Amniotic epithelial cell (primary cell): ENCODE measurements around the gene APOBEC3C.
"Not testable (repeated sequence)": the region's sequence is repeated elsewhere in the genome, so short reads cannot be mapped to it uniquely, and the experiment has no call there.

Experiments
- DNase-seq: peaks from one replicate; pipeline ENCODE4 v3.0.0-alpha.2; 2010; ENCODE audit warnings: low read depth

The APOBEC3C gene

DNA sequence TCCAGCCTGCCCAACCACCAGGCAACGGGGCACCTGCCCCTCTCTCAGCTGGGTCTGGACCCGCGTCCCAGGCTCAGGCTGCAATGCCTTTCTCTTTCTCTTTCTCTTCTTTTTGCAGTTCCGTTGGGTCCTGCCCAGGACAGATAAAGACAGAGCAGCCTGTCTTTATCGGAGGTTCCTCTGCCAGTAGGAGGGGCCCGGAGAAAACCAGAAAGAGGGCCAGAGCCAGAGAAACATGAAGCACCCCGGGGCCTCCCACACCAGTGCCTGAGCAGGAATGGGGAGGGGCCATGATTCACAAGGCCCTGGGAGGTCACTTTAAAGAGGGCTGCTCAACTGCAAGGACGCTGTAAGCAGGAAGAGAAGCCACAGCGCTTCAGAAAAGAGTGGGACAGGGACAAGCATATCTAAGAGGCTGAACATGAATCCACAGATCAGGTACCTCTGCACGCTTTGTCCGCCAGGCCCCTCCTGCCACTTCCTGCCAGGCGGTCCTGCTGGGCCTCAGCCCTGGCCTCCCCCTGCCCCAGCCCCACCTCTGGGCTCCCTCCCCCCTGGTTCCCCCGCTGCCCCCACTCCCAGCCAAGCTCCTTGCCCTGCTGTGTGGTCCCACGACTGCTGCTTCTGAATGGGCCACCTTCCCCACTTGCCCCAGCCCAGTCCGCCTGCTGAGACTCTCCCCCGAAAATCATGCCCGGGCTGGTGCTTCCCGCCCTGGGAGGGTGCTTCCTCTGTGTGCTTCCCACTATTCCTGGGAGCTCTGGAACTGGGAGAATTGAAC is at the start of gene APOBEC3C:
TSS of gene APOBEC3C (plus strand) at position 316 of the 781 bp plus-strand sequence. CDS start at position 422, 106 bp downstream.
- peak; percentile 94 for DNase-seq

DNA sequence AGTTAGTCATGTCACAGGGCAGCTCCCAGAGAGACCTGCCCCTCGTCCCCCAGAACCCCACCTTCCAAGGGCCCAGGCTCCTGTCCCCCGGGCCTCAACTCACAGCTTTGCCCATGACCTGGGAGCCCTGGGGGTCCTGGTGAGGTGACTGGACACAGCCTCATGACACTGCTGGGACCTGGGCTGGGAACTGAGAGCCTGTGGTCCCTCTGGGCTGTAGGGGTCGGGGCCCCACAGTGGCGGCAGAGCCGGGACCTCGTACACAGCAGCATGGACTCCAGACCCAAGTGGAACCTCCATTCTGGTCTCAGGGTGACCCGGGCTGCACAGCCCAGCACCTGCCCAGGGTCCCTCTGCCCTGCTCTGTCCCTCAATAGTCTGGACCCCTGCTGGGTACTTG is 49.8 kb upstream of the APOBEC3C start:
- no peak for DNase-seq

DNA sequence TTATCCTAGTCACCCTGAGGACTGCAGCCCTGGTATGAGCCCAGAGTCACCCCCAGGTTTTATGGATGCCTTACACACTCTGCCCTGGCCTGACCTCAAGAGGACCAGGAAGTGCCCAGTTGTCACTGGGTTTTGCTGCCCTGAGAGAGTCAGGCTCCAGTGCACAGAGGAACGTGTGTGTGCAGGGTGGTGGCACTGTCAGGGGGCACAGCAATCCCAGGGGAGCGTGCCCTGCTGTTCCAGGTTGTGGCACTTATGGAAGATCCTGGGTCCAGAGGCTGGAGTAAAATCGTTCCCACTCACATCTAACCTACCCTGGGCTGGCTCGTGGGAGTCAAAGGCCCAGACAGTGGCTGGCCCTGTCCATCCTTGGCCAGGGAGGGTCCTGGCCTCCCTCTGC is 49.1 kb upstream of the APOBEC3C start:
- DNase-seq: no peak

DNA sequence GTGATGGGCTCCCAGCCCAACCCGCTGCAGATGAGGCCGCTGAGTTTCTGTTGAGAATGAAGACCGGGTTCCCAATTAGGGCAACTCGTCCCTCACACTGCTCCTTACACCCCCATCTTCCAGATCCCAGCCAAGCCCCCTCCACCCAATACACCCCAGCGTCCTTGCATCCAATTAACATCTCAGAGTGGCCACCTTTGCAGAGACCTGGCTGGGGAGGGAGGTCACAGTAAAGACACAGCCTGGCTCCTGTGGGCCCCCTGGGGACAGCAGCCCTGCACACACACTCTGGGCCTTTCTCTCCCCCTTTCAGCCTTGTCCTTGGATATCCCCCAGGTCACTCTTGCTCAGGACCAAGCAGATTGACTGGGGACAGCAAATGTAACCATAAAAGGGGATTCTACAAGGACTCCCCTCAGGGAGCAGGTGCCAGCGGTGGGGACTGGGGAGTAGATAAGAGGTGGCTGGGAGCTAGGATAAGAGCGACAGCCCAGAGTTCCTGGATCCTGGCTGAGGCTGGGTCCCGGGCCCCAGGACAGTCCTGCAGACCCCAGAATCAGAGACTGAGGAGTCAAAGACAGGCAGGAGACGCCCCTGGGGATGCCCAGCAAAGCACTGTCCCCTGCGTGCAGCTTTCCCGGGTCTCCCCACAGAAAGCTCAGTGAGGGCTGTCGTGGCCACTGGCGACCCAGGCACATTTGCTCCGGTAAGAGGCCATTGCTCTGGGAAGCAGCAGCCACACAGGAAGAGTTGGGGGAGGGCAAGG is 48.3 kb upstream of the APOBEC3C start:
- no peak for DNase-seq

DNA sequence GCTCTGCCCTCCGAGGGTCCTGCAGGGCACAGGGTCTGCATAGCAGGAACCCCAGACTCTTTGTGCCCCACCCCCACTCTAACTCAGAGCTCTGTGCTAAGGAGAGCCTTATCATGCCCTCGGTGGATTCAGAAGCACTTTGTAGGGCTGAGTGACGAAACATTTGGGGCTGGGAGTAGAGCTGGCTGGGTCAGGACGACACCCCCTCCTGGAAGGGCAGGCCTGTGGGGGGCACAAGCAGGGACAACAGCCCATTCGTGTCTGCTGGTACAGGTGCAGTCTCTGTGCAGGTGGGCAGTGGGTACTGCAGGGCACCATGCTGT is 47.7 kb upstream of the APOBEC3C start:
- no peak for DNase-seq

DNA sequence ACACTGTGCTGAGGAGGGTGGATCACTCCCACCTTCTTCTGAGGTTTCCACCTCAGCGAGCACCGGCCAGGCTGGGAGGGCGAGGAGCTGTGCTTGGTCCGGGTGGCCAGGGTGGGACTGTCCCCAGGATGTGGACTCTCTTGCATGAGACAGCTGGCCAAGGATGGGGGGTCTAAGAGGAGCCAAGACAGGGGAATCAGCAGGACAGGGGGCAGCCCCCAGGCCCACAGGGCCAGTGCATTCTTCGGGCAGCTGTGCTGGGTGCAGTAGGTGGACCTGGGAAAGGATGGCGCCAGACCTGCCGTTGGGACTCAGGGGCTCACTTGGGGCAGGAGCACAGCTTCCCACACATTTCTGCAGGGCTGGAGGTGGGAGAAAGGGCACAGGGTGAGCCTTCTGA is 47.1 kb upstream of the APOBEC3C start:
- no peak for DNase-seq

DNA sequence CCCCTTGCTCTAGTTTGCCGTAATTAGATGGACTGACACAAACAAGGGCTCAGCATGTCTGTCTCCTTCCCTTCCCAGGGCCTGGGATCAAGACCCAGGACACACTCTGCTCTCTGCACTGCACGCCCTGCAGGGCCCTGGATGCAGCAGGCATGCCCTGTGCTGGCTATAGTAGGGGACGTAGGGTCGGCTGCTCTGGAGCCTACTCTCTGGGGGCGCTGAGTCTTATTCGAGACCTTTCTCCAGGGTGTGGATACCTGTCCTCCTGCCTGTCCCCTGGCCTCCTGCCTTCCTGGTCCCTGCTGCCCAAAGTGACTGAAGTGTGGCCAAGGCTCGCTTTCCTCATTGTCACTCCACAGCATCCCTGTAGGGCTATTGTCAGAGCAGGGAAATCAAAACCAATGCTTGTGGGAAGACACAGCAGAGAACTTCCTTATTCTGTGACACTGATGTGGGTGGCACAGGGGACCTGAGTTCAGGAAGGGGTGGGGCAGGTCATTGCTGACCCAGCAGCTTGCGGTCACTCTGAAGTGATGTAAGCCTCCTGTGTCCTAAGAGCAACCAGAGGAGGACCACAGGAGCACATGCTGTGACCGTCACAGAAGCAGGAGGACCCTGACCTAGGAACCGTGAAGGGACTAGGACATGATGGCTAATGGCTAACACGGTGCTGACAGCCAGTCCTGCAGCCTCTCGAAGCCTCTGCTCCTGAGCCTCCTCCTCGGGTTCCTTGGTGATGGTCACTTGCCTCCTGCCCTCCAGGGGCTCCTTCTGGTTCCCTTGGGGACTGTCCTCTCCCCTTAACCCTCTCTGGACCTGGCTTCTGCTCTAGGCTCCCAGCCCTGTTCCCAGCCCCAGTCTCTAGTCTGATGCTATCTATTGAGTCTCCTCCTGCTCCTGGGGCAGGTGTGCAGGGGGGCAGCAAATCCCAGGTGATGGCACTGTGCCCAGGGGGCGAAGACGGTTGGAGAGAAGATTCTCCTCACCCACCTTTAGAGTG is 46.3 kb upstream of the APOBEC3C start:
- DNase-seq: no peak

DNA sequence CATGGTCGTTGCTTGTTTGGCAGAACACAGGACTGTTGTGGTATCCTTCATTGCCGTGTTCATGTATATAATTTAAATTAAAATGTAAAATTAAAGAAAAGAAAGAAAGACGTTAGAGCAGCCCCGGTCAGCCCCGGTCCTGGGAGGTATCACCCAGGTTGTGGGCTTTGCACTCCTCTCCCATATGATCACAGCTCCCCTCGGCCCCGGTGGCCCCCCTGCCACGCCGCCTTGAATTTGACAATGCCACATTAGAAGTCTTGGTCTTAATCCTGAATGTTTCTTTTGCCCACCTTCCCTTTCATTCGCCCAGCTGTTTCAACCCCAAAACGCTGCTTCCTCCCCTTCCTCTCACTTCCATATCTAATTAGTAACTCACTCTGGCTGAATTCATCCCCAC is 45.3 kb upstream of the APOBEC3C start:
- no peak for DNase-seq

DNA sequence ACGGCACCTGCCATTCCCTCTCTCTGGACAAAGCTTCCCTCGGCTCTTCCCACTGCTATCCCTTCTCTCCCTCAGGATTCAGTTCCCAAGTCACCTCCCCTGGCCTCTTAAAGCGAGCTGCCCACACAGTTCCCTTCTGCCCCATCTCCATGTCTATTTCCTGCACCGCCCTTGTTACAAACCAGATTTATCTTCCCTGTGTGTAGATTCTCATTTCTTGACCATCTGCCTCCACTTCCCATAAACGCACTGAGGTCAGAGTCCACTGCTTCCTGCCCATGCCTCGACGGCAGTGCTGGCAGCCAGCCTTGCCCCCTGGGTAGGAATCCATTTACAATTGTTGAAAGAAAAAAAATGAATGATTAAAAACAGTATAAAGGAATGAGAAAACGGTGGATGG is 43.5 kb upstream of the APOBEC3C start:
- no peak for DNase-seq

DNA sequence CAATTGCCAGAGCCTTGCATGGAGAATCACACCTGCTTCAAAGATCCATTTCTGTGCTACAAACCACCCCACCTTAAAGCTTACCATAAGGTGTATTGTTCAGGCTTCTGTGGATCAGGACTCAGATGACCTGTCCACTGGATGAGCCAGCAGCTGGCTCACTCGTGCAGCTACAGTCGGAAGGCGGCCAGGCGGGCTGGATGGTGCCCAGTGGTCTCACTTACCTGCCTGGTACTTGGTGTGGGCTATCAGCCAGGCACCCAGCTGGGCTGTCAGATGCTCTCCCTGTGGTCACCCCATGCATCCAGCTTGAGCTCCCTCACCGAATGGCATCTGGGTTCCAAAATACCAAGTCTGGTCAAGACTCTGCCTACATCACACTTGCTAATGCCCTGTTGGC is 42.9 kb upstream of the APOBEC3C start:
- no peak for DNase-seq

DNA sequence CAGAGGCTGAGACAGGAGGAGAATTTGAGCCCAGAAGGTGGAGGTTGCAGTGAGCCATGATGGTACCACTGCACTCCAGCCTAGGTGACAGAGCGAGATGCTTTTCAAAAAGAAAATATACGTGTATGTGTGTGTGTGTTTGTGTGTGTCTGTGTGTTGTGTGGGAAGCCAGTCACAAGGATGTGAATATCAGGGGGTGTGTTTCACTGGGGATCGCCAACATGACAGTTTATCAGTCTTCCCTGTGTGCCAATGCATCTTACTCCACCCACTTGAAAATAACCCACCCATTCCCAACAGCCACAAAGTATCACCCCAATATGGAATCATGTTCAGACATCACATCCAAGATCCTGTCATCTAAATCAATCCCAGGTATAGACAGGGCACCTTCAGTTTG is 42.3 kb upstream of the APOBEC3C start:
- DNase-seq: no peak

DNA sequence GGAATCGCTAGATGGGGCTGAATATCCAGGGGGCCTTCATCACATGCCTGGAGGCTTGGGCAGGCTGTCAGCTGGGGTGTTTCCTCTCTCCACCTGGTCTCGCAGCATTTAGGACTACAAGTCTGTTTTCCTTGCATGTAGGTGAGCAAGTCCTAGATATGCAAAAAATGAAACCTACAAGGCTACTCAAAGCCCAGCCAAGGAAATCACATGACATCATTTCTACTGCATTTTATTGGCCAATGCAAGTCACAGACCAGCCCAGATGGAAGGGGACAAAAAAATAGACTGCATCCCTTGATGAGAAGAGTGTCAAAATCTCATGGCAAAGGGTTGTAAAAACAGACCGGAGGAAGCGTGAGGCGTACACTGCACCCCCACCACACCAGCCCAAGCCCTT is 41.5 kb upstream of the APOBEC3C start:
- no peak for DNase-seq

DNA sequence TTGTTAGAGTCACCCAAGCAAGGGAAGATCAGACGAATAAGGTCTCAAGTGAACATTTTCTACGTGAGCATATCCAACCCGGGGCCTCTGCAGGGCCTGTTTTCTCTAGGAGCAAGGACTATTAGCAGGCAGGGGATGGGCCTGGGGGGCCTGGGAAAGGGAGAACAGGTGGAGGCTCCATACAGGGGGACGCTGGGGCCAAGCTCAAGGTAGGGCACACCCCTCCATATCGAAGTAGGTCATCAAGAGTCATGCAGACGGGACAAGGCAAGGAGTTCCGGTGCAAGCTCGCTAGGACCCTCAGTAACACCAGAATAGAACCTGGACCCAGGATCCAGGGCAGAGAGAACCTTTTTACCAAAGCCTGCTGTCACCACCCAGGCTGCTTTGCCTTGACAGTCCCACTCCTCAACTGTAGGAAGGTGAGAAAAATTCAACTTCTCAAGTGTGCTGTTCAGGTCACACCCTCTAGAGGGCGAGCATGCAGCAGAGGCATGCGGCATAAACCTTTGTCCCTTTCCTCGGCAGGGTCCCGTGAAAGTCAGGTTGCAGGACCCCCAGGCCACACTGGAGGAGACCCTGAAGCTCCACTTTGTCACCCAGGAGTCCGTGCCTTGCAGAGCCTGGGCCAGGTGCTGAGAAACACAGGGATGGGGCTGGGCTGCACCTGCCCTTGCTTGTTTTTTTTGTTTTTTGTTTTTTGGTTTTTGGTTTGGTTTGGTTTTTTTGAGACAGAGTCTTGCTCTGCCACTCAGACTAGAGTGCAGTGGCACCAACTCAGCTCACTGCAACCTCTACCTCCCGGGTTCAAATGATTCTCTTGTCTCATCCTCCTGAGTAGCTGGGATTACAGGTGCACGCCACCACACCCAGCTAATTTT is 40.5 kb upstream of the APOBEC3C start:
- DNase-seq: no peak

DNA sequence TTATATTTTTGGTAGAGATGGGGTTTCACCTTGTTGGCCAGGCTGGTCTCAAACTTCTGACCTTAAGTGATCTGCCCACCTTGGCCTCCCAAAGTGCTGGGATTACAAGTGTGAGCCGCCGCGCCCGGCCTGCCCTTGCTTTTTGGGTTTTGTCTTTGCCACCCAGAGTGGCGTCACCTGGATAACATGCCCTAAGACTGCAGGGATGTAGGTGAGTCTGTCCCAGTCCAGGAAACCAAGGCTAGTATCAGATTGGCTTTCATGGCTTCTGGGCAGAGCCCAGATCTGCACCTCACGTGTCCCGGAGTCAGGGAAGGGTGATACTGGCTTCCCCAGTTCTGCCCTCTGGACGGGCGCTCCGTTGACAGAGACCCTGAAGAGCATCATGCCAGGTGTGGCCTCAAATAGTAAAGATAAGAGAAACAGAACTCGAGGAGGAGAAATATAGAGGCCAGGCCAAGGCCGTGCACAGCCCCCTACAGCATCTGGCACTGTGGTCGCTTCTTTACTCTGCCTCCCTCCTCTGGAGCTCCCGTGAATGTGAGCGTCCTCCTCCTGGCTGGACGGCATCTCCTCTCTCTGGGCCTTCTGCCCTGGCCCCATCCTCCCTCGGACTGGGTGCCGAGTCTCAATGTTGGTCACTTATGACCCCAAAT is 39.8 kb upstream of the APOBEC3C start:
- DNase-seq: no peak

DNA sequence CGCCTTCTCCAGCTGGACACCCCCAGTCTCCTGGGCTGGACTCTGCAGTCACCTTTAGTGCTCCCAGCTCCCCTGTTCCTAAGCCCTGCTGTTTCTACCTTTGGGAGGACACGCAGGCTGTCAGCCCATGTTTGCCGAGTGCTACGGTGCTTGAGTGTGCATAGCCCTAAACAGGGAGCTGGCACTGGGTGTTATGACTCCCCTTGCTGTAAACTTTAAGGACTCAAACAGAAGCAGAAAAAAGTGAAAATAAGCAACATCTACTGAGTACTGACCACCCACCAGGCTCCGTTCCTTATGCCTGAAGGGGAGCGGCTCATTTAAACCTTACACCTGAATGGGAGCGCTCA is 39.3 kb upstream of the APOBEC3C start:
- no peak for DNase-seq

DNA sequence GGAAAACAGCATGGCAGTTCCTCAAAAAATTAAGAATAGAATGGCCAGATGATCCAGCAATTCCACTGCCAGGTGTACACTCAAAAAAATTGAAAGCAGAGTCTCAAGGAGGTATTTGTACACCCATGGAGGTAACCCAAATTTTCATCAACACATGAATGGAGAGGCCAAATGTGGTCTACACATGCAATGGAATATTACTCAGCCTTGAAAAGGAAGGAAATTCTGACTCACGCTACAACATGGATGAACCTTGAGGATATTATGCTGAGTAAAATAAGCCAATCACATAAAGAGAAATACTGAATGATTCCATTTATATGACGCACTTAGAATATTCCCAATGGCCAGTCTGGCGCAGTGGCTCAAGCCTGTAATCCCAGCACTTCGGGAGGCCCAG is 36.8 kb upstream of the APOBEC3C start:
- DNase-seq: not testable (repeated sequence)

DNA sequence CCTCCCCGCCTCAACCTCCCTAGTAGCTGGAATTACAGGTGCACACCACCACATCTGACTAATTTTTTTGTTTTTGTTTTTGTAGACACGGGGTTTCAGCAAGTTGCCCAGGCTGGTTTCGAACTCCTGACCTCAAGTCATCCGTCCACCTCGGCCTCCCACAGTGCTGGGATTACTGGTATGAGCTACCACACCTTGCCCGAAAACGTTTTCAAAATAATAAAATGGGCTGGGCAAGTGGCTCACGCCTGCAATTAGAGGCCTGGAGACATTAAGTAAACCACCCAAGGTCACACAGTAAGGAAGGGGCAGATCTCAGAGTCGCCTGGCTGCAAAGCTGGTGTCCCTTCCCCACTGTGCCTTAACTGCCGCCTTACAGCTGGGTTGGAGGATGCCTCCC is 33.5 kb upstream of the APOBEC3C start:
- DNase-seq: not testable (repeated sequence)

DNA sequence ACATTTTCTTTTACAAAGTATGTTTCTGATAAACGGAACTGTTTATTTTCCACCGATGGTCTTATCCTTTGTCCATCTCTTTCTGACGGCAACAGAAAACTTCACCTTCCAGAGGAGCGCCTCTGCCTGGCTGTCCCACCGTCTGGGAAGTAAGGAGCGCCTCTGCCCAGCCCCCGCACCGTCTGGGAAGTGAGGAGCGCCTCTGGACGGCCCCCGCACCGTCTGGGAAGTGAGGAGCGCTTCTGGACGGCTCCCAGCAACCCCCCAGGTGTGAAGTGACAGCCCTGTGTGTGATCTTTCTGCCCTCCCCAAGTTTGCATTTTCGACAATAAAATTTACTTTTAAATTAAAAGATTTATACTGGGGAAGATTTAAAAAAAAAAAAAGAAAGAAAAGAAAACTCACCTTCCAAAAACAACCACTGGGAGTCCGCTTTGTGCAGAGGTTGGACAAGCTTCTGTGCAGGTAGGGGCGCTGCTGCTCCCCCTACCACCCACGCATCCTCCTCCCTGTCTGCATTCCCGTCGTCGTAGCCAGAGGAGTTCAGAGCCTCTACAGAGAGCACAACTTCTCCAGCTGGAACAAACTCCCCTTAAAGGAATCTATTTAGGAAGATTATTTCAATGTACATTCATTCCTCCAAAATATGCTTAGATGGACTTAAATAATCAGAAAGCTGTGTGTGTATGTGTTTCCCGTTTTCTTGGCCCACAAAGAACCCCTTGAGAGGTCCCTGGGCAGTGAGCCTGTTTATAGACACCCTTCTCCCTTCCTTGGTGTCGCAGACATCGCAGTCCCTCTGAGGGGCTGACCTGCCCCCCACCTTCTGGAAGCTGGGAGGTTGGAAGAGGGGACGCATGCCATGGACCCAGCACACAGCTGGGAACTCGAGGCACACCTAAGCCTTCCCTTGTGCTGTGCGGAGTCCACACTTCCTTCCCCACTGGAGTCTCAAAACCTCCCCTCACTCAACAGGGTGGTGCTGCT is 32.8 kb upstream of the APOBEC3C start:
- peak; percentile 19 for DNase-seq

DNA sequence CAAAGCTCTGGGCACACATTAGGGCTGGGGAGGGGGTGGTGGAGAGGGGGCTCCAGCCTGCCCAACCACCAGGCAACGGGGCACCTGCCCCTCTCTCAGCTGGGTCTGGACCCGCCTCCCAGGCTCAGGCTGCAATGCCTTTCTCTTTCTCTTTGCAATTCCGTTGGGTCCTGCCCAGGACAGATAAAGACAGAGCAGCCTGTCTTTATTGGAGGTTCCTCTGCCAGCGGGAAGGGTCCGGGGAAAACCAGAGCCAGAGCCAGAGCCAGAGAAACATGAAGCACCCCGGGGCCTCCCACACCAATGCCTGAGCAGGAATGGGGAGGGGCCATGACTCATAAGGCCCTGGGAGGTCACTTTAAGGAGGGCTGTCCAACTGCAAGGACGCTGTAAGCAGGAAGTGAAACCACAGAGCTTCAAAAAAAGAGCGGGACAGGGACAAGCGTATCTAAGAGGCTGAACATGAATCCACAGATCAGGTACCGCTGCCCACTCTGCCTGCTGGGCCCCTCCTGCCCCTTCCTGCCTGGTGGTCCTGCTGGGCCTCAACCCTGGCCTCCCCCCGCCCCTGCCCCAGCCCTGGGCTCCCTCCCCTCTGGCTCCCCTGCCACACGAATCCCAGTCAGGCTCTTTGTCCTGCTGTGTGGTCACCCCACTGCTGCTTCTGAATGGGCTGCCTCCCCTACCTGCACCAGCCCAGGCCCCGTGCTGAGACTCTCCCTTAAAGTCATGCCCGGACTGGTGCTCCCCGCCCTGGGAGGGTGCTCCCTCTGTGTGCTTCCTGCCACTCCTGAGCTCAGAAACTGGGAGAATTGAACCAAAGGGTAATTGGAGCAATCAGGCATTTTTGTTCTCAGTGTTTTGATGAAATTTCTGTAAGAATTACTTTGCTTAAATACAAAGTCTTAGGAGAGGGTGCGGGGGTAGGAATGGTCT is 31.8 kb upstream of the APOBEC3C start, which contains the start of gene APOBEC3B:
TSS of gene APOBEC3B (plus strand) at position 356 of the 936 bp plus-strand sequence. CDS start at position 463, 107 bp downstream.
- peak; percentile 90 for DNase-seq
